GM19351 (cell line): Measurements from ENCODE around the gene F10.

Source experiments
- ATAC-seq: cut with Tn5 transposase; IDR thresholded peaks from one replicate; pipeline ENCODE4 v1.9.1; 2021; ENCODE audit warnings: mild to moderate bottlenecking, moderate library complexity; ENCODE audit not compliant: unreplicated experiment

F10 gene

DNA sequence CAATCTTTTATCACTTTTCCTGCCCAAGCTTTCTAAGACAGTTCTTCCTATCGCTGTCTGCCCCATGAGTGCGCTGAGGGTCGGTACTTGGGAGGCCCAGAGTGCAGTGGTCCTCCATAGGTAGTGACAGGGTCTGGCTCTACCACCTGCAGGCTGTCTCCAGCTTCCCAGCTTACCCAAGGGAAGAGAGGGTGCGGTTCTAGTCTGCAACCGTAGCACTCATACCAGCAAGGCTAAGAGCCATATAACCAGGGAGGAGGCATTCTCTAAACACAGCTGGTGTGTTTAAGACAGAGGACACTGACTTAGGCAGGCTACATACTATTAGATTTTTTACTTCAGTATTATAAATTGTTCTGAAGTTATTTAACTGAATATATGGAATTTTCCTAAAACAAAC, 44.1 kb downstream of the F10 start:
- no peak for ATAC-seq

DNA sequence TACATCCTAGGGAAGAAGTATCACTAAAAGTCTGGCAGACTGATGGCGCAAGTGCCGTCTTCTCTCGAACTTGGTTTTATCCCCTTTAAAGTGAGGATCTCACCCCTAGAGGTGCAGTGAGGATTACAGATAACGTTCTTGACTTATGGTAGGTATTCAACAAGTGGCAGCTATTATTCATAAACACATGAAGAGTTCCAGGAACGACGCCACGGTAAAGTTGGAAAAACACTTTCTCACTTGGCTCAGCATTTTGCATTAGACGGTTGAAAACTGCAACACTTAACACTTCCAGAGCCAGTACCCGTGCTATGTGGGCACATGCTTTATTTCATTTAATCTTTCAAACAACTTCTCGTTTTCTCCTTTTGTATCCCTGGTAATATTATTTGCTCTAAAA, 44.6 kb downstream of the F10 start:
- no peak for ATAC-seq

DNA sequence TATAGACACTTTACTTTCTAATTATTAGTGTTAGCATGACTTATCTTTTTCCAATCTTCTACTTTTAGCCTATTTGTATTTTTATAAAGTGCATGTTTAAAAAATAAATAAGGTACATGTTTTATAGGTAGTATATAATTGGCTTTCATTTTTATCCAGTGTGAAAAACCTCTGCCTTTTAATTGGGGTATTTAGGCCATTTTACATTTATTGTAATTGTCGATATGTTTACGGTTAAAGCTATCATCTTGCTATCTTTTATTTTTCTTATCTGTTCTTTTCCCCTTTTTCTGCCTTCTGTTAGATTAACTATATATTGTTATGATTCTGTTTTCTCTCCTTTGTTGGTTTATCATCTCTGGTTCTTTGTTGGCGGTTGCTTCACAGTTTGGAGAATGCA, 45.0 kb downstream of the F10 start:
- no peak for ATAC-seq

DNA sequence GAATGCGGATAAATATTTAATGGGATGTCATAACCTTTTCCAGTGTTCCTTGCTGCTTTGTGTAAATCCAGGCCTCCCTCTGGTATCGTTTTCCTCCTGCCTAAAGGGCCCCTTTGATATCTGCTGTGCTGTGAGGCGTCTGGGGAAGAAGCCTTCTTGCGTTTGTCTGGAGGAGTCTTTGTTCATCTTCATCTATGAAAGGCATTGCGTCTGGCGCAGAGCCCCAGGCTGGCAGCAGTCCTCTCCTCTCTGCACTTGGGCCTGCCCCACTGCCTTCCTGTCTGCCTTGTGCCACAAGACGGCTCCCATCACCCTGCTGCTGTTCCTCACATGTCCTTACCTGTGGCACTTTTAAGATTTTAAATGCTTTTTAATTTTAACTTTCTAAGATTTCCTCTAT, 45.6 kb downstream of the F10 start:
- no peak for ATAC-seq

DNA sequence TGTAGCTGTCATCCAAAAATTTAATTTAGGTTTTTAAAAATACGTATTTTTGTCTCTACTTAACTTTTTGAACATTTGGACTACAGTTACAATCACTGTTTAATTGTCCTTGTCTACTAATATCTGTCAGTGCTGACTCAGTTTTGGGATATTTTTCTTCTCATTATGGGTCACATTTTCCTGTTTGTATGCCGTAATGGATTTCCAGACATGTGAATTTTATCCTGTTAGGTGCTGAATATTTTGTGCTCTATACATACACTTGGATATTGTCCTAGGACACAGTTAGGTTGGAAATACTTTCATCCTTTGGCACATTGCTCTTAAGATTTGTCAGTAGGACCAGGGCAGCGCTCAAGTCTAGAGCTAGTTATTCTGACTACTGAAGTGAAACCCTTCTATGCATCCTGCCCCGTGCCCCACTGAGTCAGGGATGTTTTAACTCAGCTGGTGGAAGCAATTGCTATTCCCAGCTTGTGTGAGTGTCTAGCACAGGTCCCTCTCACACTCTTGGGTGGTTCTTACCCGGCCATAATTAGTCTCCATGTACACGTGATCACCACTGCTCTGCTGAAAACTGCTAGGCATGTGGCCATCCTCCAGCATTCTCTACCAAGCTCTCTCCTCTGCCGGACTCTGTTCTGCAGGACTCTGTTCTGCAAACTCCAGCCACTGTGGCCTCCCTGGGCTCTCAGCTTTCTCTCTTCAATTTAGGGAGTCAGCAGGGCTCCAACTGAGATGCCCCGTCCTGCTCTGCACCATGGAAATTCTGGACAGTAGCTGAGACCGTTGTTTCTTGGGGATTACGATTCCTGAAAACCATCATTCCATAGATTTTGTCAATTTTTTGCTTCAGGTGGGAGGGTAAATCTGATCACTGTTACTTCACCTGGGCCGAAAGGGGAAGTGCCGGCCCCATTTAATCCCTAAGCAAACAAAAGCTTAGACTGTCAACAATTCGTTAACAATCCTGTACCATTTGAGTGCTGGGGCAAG, 47.0 kb downstream of the F10 start:
- ATAC-seq = no peak

DNA sequence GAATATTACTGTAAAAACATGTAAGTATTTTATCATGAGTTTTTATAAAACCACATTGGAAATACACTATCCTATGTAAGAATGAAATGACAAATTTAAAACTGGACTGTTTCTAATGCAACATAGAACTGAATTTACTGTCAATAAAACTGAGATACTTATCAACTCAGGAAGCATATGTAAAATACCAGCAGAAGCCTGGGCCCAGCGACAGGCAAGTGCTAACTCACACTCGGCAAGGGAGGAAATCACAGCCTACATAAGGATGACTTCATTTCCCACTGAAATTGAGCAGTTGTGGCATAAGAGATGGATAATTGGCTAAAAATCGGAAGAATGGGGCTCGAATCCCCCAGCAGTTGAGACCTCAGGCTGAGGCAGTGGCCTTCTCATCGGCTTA, 47.9 kb downstream of the F10 start:
- ATAC-seq = no peak

DNA sequence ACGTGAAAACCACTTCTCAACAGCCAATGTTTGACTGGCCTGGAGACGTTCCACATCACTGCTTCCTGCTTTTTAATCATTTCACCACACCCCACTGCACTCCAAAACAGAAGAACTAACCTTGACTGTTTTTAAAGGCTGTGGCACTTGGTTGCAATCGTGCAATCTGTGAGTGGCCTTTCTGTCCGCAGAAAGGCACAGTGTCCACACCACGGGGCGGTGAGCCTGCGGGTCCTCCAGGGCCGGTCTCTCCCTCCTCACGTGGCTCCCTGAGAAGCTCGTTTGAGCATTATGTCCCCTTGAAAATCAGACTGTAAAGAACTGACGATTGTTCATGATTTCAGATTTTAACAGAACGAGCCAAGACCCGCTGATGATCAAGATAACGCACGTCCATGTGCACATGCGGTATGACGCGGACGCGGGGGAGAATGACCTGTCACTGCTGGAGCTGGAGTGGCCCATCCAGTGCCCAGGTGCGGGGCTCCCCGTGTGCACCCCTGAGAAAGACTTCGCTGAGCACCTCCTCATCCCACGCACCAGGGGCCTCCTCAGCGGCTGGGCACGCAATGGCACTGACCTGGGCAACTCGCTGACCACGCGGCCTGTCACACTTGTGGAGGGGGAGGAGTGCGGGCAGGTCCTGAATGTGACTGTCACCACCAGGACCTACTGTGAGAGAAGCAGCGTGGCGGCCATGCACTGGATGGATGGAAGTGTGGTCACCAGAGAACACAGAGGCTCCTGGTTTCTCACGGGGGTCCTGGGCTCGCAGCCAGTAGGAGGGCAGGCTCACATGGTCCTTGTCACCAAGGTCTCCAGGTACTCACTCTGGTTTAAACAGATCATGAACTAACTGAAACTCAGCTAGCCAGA, 48.9 kb downstream of the F10 start:
- no peak for ATAC-seq

DNA sequence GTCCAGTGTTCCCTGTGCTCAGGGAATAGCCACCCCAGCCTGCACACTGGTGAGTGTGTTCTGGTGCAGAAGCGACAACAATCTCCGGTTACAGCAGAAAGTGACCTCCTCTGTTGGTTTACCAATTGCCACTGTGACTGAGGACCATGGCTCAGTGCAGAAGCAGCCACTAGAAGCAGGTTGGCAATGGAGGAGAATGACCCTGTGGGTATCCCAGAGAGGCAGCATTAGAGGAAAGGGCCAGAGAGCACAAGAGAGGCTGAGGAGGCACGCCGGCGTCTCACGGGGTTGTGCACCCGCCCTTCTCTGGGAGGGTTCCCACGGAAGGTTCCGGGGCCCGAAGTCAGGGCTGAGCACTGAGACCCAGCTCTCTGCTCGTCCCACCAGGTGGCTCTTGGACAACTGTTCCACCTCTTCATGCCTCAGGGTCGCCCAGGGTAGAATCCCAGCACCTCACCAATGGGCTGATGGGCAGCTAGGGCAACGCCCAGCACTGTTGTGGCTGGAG, 49.9 kb downstream of the F10 start:
- no peak for ATAC-seq

DNA sequence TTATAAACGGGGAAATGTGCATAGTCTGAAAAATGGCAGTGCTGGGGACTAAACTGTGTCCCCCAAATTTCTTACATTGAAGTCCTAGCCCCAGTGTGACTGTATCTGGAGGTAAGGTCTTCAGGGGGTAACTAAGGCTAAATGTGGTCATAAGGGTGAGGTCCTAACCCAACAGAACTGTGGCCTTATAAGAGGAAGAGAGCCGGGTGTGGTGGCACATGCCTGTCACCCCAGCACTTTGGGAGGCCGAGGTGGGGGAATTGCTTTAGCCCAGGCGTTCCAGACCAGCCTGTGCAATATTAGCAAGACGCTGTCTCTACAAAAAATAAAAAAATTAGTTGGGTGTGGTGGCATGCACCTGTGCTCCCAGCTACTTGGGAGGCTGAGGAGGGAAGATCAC, 53.7 kb downstream of the F10 start:
- no peak for ATAC-seq

DNA sequence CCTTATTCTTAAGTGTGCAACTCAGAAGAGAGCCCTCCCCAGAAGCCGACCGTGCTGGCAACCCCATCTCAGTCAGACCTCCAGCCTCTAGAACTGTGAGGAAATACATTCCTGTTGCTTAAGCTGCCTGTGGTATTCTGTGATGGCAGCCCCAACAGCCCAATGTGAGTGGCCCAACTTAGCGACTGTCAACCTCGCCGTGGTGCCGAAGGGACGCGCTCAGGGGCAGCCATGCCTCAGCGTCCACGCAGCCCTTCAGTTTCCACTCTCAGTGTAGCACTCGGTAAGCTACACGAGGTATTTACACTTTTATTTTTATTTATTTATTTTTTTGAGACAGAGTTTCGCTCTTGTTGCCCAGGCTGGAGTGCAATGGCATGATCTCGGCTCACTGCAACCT, 54.2 kb downstream of the F10 start:
- no peak for ATAC-seq

DNA sequence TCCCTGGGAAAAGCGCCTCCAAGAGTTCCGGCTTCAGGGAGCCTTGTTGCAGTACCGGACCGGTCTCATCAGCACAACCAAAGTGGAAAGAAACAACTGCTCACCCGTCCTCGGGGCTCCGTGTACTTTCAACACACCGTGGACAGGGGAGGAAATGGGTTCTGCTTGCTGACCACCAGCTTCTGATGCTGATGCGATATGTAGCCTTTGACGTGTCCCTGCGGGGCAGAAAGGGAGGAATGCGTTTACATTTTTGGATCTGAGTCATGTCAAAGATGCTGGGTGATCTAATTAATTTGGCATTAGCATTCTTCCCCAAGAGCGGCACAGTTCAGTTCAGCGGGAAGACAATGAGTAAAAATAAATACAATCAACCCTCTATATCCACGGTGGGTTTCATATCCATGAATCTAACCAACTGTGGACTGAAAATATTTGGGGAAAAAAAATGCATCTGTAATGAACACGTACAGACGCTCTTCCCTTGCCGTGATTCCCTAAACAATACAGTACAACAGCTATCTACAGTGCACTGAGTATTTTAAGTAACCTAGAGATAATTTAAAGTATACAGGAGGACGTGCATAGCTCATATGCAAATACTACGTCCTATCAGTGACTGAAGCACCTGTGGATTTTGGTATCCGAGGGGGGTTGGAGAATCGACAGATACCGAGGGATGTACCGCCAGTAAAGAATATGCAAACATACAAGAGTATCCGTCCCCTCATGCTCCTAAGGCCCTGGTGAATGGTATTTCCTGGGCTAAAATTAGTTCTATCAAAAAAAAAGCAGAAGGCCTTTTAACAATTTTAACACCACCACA, 55.7 kb downstream of the F10 start:
- ATAC-seq = no peak

DNA sequence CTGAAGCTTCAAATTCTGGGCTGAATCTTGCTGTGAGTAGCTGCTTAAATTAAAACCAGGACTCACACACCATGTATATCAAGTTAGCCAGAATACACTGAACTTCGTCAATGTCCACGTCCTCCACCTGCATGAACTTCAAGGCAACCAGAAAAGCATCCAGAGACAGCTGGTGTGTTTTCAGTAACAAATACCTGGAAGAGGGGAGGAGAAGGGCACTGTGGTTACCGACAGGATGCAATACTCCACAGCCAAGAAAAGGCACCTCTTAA, 56.2 kb downstream of the F10 start:
- ATAC-seq = no peak

DNA sequence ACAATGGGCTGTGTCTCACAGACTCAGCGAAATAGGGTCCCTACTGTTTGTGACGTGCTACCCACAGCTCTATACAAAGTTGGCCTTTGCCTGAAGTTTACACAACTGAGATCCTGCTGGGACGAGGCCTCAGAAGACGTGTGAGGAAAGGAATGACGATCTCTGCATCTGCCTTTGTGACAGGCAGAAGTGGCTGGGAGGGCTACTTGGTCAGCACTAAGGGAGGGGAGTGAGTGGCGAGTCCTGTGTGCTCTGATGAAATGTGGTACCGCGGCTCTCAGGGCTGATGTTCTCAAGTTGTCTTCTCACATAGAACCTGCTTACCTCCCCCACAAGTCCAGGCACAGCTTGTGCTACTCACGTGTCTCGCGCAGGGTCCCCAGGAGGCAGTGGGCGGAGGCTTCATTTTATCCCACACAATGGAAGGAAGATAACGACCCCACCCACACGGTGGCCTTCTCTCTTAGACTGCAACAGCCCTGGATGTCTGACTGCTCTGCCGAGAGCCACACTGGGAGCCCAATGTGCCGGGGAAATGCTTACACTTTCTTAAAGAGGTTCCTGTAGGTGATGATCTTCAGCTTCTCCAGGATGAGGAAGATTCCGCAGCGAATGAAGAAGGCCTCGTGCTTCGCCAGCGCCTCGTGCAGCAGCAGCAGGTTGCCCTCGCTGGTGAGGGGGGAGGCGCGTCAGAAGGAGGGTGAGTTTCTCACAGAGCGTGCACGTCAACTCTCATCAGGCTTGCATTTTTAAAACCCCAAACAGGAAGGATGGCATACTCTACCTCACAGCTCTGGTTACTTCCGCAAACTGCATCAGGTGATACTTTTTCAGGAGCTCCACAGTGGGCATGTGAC, 57.0 kb downstream of the F10 start:
- no peak for ATAC-seq

DNA sequence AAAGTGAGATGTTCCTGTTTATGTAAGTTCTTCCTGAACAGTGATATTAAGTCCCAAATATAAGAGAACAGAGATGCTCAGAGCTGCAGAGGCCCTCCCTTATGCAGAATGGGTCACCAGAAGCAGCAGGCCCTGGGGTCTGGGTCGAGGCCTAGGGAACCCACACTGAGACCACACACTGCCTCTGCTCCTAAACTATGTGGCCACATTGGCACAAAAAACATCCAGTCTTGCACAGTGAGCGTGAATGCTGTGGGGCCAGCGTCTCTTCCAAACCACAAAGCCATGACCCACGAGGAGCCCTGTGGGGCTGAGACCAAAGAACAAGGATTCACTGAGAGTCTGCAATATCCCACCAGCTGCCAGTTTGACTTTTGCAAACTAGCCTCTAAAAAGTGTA, 59.4 kb downstream of the F10 start:
- no peak for ATAC-seq

DNA sequence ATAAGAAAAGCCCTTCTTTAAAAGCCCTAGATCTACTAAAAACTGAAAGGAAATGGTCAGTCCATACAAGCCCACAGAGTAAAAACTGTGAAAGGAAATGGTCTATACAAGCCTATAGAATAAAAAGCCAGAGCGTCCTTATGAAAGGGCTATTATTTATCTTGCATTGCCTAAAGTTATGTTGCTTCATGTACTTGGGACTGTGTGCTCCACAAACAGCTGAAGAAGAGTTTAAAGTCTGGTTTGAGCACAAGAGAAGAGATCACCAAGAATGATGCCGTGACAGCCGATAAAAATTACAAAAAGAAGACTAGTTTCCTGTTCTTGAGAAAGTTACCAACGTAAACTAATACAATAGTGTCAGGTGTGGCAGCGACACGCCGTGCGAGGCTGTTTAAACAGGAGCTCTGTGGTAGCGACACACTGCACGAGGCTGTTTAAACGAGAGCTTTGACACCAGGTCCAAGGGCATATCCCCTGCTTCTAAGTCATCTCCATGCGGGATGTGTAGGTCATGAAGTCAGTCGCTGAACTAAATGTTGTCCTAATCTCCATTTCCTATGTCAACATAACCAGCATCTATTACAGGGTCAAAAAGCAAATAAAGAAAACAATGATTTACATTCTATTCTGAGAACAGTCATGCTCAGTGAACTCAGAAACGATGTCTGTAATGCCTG, 61.0 kb downstream of the F10 start:
- no peak for ATAC-seq

DNA sequence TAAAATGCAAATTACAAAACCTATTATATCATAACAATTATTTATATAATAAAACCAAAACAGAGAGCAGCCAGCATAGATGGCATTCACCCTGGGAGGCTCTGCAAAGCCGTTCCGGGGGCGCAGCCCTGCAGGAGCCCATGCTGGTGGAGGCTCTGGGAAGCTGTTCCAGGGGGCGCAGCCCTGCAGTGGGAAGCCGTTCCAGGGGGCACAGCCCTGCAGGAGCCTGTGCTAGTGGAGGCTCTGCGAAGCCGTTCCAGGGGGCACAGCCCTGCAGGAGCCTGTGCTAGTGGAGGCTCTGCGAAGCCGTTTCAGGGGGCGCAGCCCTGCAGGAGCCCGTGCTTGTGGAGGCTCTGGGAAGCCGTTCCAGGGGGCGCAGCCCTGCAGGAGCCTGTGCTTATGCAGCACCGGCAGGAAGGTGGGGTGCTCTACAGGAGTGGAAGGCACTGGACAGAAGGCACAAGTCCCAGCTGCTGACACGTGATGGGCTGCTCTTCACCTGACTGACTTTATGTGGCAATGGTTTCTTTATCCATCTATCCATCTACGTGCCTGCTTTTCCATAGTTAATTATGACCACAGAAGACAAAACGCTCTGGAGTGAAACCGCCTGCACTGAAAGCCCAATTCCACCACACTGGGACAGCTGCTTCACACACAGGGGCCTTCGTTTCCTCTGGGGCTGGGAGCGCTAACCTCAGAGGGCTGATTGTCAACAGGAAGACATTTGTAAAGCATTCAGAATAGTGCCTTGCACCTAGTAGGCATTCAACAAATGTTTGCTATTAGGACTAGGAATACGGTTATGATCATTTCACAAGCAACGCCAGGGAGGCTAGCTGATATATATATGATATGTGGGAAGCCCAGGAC, 62.2 kb downstream of the F10 start:
- ATAC-seq = no peak

DNA sequence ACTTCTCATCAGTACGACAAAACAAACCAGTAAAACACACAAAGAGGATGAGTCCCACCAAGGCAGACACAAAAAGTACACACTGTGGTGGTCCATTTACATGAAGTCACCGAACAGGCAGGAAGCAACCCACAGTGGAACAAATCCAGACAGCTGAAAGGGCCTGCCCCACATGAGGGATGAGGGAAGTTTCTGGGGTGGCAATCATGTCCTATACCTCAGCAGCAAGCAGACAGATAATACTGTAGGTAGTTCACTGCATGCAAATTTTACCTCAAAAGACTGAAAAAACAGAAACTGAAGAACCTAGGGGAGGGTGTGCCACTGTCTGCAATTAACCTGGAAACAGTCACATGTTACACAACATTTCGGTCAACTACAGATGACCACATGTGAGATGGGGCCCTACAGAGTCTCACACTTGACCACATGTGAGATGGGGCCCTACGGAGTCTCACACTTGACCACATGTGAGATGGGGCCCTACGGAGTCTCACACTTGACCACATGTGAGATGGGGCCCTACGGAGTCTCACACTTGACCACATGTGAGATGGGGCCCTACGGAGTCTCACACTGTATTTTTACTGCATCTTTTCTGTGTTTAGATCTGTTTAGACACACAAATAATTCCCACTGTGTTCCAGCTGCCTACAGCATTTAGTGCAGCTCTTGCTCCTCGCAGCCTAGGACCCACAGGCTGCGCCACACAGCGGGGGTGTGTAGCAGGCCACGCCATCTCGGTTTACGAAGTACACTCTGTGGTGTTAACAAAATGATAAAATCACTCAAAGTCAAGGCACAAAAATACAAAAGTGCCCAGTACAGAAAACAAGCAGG, 63.7 kb downstream of the F10 start:
- peak; percentile 96 for ATAC-seq

DNA sequence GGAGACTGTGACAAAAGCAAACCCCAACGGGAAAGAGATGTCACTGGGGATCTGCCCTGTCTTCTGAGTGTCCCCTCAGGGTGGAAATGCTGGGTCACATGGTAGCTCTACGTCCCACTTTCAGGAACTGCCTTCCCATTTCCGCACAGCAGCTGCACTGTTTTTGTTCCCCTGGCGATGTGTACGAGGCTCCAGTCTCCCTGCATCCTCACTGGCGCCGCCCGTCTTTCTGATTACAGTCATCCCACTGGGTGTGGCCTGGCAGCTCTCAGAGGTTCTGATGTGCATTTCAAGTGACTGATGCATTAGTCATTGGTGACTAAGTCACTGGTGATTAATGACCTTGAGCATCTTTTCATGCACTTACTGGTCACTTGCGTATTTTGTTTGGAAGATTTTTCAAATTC, 64.7 kb downstream of the F10 start:
- no peak for ATAC-seq
